ENCODE results near the gene METTL24. TPM values are rescaled to one million over a fixed set of nuclear protein-coding genes. Genes with fewer than 3 reads are reported as not detected.

The METTL24 gene
- polyA plus RNA-seq (ENCODE audit: low read depth in 6 of 6) = under 1 TPM in 1 of 6 donors, not detected in 5; 0.28 TPM

GRCh38 chr6:110357664-110358552 is at the start of gene METTL24:
METTL24 (minus strand) TSS chr6:110358349; CDS start chr6:110358272, 77 bp downstream.
- Mint-ChIP-seq H3K4me1 (peaks cover 12 to 20% (median 15%) of the 10 kb centered on the region in 3 donors), H3K9me3 (peaks cover 0 to 6% (median 1%) of the 10 kb centered on the region in 7 donors), H3K27ac (peak within 1 kb of the TSS in 2 of 6 donors; percentile 55 to 92), H3K36me3 (peaks cover 0 to 15% of the 10 kb centered on the region in 2 donors), H3K4me3 (peak within 1 kb of the TSS; percentile 79 to 92 (median 90)), H3K27me3 (peaks cover 49 to 61% (median 56%) of the 10 kb centered on the region in 3 donors)
- ATAC-seq (ENCODE audit: low read depth in 2 of 2) = peak; percentile 78 to 79
- peak; percentile 18 for DNase-seq

- Mint-ChIP-seq H3K27ac (no peak overlapping the region), H3K4me1 (no peaks in the 10 kb centered on the region), H3K36me3 (no peaks in the 10 kb centered on the region), H3K4me3 (no peak overlapping the region), H3K9me3 (no peaks in the 10 kb centered on the region), H3K27me3 (peaks cover 0 to 5% (median 4%) of the 10 kb centered on the region in 3 donors)
- ATAC-seq (ENCODE audit: low read depth in 2 of 2) = no peak
- no peak for DNase-seq
Measured at GRCh38 chr6:110404607-110405006, 46.5 kb upstream of the METTL24 start.

- Mint-ChIP-seq H3K9me3 (no peaks in the 10 kb centered on the region), H3K4me1 (no peaks in the 10 kb centered on the region), H3K27me3 (peaks cover 5 to 9% (median 7%) of the 10 kb centered on the region in 3 donors), H3K36me3 (no peaks in the 10 kb centered on the region), H3K4me3 (no peak overlapping the region), H3K27ac (no peak overlapping the region)
- no peak for ATAC-seq (ENCODE audit: low read depth in 2 of 2)
- no peak for DNase-seq
Measured at GRCh38 chr6:110401585-110402176, 43.5 kb upstream of the METTL24 start.

- H3K9me3 Mint-ChIP-seq = no peaks in the 10 kb centered on the region
- H3K4me3 Mint-ChIP-seq = peak overlapping the region in 6 of 8 donors; percentile 45 to 78 (median 59)
- DNase-seq (no peak), ATAC-seq (ENCODE audit: low read depth in 2 of 2) (no peak)
- H3K4me1 Mint-ChIP-seq = no peaks in the 10 kb centered on the region
- peak overlapping the region in 1 of 6 donors; percentile 69 for H3K27ac Mint-ChIP-seq
- peaks cover 5 to 9% (median 7%) of the 10 kb centered on the region in 3 donors for H3K27me3 Mint-ChIP-seq
- H3K36me3 Mint-ChIP-seq = no peaks in the 10 kb centered on the region
Measured at GRCh38 chr6:110400208-110400607, 42.1 kb upstream of the METTL24 start.

- DNase-seq = no peak
- H3K9me3 Mint-ChIP-seq = no peaks in the 10 kb centered on the region
- H3K36me3 Mint-ChIP-seq = no peaks in the 10 kb centered on the region
- H3K4me3 Mint-ChIP-seq = peak overlapping the region in 7 of 8 donors; percentile 16 to 78 (median 66)
- peak in 1 of 2 donors; percentile 30 for ATAC-seq (ENCODE audit: low read depth in 2 of 2)
- no peaks in the 10 kb centered on the region for H3K4me1 Mint-ChIP-seq
- H3K27ac Mint-ChIP-seq = peak overlapping the region in 1 of 6 donors; percentile 17
- H3K27me3 Mint-ChIP-seq = peaks cover 5 to 9% (median 7%) of the 10 kb centered on the region in 3 donors
Measured at GRCh38 chr6:110399219-110400071, 41.3 kb upstream of the METTL24 start.

GRCh38 chr6:110398778-110399177 is 40.6 kb upstream of the METTL24 start:
- no peaks in the 10 kb centered on the region for H3K4me1 Mint-ChIP-seq
- no peaks in the 10 kb centered on the region for H3K9me3 Mint-ChIP-seq
- H3K27me3 Mint-ChIP-seq = peaks cover 5 to 9% (median 7%) of the 10 kb centered on the region in 3 donors
- ATAC-seq (ENCODE audit: low read depth in 2 of 2) = no peak
- H3K27ac Mint-ChIP-seq = peak overlapping the region in 1 of 6 donors; percentile 17
- no peak for DNase-seq
- no peaks in the 10 kb centered on the region for H3K36me3 Mint-ChIP-seq
- H3K4me3 Mint-ChIP-seq = peak overlapping the region in 4 of 8 donors; percentile 58 to 69 (median 65)

- Mint-ChIP-seq H3K4me3 (no peak overlapping the region), H3K9me3 (no peaks in the 10 kb centered on the region), H3K27ac (no peak overlapping the region), H3K4me1 (peaks cover 0 to 7% (median 0%) of the 10 kb centered on the region in 3 donors), H3K36me3 (no peaks in the 10 kb centered on the region), H3K27me3 (peaks cover 0 to 9% (median 4%) of the 10 kb centered on the region in 3 donors)
- DNase-seq = no peak
- no peak for ATAC-seq (ENCODE audit: low read depth in 2 of 2)
Measured at GRCh38 chr6:110395221-110395620, 37.1 kb upstream of the METTL24 start.

- peaks cover 0 to 7% (median 0%) of the 10 kb centered on the region in 3 donors for H3K4me1 Mint-ChIP-seq
- no peak overlapping the region for H3K27ac Mint-ChIP-seq
- no peaks in the 10 kb centered on the region for H3K36me3 Mint-ChIP-seq
- ATAC-seq (ENCODE audit: low read depth in 2 of 2) = no peak
- peak overlapping the region in 1 of 8 donors; percentile 35 for H3K4me3 Mint-ChIP-seq
- peaks cover 0 to 9% (median 4%) of the 10 kb centered on the region in 3 donors for H3K27me3 Mint-ChIP-seq
- DNase-seq = no peak
- H3K9me3 Mint-ChIP-seq = no peaks in the 10 kb centered on the region
Measured at GRCh38 chr6:110394409-110394808, 36.3 kb upstream of the METTL24 start.

- Mint-ChIP-seq H3K27ac (peak overlapping the region in 1 of 6 donors; percentile 71), H3K4me1 (peaks cover 0 to 7% (median 0%) of the 10 kb centered on the region in 3 donors), H3K27me3 (no peaks in the 10 kb centered on the region), H3K9me3 (no peaks in the 10 kb centered on the region), H3K36me3 (no peaks in the 10 kb centered on the region), H3K4me3 (no peak overlapping the region)
- DNase-seq (no peak), ATAC-seq (ENCODE audit: low read depth in 2 of 2) (no peak)
Measured at GRCh38 chr6:110392727-110393126, 34.6 kb upstream of the METTL24 start.

GRCh38 chr6:110390404-110390803 is 32.3 kb upstream of the METTL24 start:
- Mint-ChIP-seq H3K4me1 (peaks cover 0 to 7% (median 0%) of the 10 kb centered on the region in 3 donors), H3K27ac (no peak overlapping the region), H3K4me3 (no peak overlapping the region), H3K27me3 (no peaks in the 10 kb centered on the region), H3K9me3 (no peaks in the 10 kb centered on the region), H3K36me3 (no peaks in the 10 kb centered on the region)
- no peak for DNase-seq
- no peak for ATAC-seq (ENCODE audit: low read depth in 2 of 2)

- no peaks in the 10 kb centered on the region for H3K36me3 Mint-ChIP-seq
- peaks cover 0 to 7% (median 0%) of the 10 kb centered on the region in 3 donors for H3K4me1 Mint-ChIP-seq
- H3K27ac Mint-ChIP-seq = peak overlapping the region in 1 of 6 donors; percentile 49
- no peak overlapping the region for H3K4me3 Mint-ChIP-seq
- H3K27me3 Mint-ChIP-seq = no peaks in the 10 kb centered on the region
- DNase-seq = no peak
- H3K9me3 Mint-ChIP-seq = no peaks in the 10 kb centered on the region
- no peak for ATAC-seq (ENCODE audit: low read depth in 2 of 2)
Measured at GRCh38 chr6:110389689-110390382, 31.7 kb upstream of the METTL24 start.

GRCh38 chr6:110387986-110388385 is 29.8 kb upstream of the METTL24 start:
- Mint-ChIP-seq H3K27me3 (no peaks in the 10 kb centered on the region), H3K4me1 (peaks cover 0 to 7% (median 0%) of the 10 kb centered on the region in 3 donors), H3K27ac (no peak overlapping the region), H3K36me3 (no peaks in the 10 kb centered on the region), H3K4me3 (no peak overlapping the region), H3K9me3 (no peaks in the 10 kb centered on the region)
- ATAC-seq (ENCODE audit: low read depth in 2 of 2) (no peak), DNase-seq (no peak)

Data from naive B cell (primary cell).